Prostate gland (tissue), 2 donors: ENCODE data around the gene MEX3C. TPM values are rescaled to one million over a fixed set of nuclear protein-coding genes. Genes with fewer than 3 reads are reported as not detected.

Source experiments
- DNase-seq: peaks from one replicate; pipeline ENCODE4 v3.0.0-alpha.2; 2019; ENCODE audit warnings: low spot score
- H3K27ac ChIP-seq, 2 donors: fragments of 200-600 bp; sonication (generic); 2 replicates each; pipeline ENCODE4 v1.5.1; 2017 to 2019
- H3K27me3 ChIP-seq: fragments of 200-600 bp; sonication (generic); replicated peaks from 2 replicates; pipeline ENCODE4 v1.5.1; 2019; ENCODE audit not compliant: insufficient read depth
- H3K36me3 ChIP-seq, 2 donors: fragments of 200-600 bp; sonication (generic); 1 replicate in 1 of 2; 2 replicates in 1 of 2; pipeline versions ENCODE4 v1.5.1 to v1.8.1; 2017 to 2019
- H3K4me1 ChIP-seq: fragments of 200-600 bp; sonication (generic); replicated peaks from 2 replicates; pipeline ENCODE4 v1.5.1; 2019
- H3K4me3 ChIP-seq, 2 donors: fragments of 200-600 bp; sonication (generic); 2 replicates each; pipeline ENCODE4 v1.5.1; 2017 to 2019
- H3K9me3 ChIP-seq: fragments of 200-600 bp; sonication (generic); 2 replicates; pipeline ENCODE4 v1.5.1; 2017
- POLR2A ChIP-seq: fragments of 450-650 bp; IDR thresholded peaks from one replicate; pipeline ENCODE4 v1.6.1; 2016; ENCODE audit warnings: antibody characterized with exemption, mild to moderate bottlenecking
- POLR2AphosphoS5 ChIP-seq: sonication (generic); formaldehyde crosslinking; IDR thresholded peaks from one replicate; pipeline ENCODE4 v1.6.1; 2017; ENCODE audit warnings: antibody characterized with exemption
- WGBS: methylation state at CpG from one replicate; pipeline ENCODE4 v1.1.5; 2018; 5-methylcytosine and 5-hydroxymethylcytosine counted together
- intact Hi-C: fragments of 100-400 bp; cut with DNase I; formaldehyde crosslinking; loops from one replicate; pipeline ENCODE4 v1.14.2; 2022
- total RNA-seq, 2 donors: library from RNA; depleted of rRNA; stranded (reverse); fragments of >200 nt; gene quantifications; one replicate each; pipeline ENCODE4 v1.1.0, GENCODE V29; 2016
- TF ChIP-seq, protein P1 (sequence below), 4 experiments: fragments of 200-600 bp in 2 of 4; fragments of 450-650 bp in 2 of 4; sonication (generic) in 2 of 4; IDR thresholded peaks; 1 replicate in 3 of 4; 2 replicates in 1 of 4; pipeline ENCODE4 v1.5.1; 2016 to 2019; ENCODE audit warnings: antibody characterized with exemption in 4 of 4, mild to moderate bottlenecking in 2 of 4, moderate library complexity in 2 of 4

Gene MEX3C
- total RNA-seq, 2 donors from 2014 or later: 29.2 to 54.0 TPM

DNA sequence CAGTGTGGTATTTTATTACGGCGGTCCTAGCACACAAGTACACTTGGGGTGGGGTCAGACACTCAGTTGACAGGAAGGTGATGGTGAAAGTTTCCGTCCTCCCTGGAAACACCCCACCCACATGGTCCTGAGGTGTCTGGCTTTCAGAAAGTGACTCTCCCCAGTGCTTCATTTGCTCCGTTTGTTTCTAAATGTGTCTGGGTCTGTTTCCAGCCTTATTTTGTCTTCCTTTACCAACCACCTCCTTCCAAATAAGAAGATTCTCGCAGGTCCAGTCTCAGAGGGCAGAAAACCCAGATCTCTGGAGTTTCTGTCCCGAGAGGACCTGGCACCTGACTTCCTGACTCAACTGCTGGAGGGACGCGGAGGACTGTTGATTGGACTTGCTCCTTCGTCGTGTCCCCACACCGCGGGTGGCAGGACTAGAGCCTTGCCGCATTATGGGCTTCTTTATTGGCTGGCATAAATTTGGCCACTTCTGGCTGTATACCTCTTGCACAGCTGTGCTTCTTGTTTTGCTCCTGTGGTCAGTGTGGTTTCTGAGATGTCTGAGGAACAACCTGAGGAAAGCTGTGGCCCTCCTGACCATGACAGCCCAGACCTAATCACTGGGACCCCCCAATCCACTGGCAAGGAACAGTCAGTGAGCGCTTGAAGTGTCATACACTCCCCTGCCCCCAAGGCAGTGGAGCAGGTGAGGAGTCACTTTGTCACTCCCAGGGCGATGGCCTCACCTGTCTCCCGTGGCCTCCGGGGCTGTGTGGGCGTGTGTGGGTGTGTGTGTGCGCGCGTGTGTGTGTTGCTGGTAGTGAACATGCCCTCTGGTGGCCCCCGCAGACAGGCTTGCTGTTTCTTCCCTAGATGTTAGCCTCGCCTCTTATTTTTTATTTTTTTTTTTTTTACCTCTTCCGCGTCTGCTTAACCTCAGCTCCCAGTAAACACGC, 45.6 kb downstream of the MEX3C start:
- Histone ChIP-seq H3K36me3 (no peaks in the 10 kb centered on the region), H3K27ac (no peak overlapping the region), H3K27me3 (no peaks in the 10 kb centered on the region), H3K4me1 (no peaks in the 10 kb centered on the region), H3K4me3 (no peak overlapping the region), H3K9me3 (no peaks in the 10 kb centered on the region)
- TF ChIP-seq POLR2A (no peak), POLR2AphosphoS5 (no peak)
- TF ChIP-seq, protein P1, sequence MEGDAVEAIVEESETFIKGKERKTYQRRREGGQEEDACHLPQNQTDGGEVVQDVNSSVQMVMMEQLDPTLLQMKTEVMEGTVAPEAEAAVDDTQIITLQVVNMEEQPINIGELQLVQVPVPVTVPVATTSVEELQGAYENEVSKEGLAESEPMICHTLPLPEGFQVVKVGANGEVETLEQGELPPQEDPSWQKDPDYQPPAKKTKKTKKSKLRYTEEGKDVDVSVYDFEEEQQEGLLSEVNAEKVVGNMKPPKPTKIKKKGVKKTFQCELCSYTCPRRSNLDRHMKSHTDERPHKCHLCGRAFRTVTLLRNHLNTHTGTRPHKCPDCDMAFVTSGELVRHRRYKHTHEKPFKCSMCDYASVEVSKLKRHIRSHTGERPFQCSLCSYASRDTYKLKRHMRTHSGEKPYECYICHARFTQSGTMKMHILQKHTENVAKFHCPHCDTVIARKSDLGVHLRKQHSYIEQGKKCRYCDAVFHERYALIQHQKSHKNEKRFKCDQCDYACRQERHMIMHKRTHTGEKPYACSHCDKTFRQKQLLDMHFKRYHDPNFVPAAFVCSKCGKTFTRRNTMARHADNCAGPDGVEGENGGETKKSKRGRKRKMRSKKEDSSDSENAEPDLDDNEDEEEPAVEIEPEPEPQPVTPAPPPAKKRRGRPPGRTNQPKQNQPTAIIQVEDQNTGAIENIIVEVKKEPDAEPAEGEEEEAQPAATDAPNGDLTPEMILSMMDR (IDR thresholded peaks at IDR 0.05): no peak
- no peak for DNase-seq
- intact Hi-C loops: no loop called here
- WGBS: 87% methylated on average over 26 of the region's 26 CpGs

DNA sequence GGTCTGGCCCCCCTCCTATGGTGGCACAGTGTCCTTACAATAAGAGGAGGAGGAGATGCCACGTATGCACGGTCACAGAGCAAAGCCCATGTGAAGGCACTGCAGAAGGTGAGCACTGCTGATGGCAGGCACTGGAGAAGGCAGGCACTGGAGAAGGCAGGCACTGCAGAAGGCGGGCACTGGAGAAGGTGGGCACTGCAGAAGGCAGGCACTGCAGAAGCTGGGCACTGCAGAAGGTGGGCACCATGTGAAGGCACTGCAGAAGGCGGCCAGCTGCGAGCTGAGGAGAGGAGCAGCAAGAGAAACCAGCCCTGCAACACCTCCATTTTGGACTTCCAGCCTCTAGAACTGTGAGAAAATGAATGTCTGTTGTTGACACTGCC, 46.3 kb downstream of the MEX3C start:
- no peak overlapping the region for H3K27ac ChIP-seq
- DNase-seq: no peak
- H3K9me3 ChIP-seq: no peaks in the 10 kb centered on the region
- H3K4me1 ChIP-seq: no peaks in the 10 kb centered on the region
- H3K27me3 ChIP-seq: no peaks in the 10 kb centered on the region
- H3K4me3 ChIP-seq: no peak overlapping the region
- TF ChIP-seq POLR2AphosphoS5 (no peak), POLR2A (no peak)
- TF ChIP-seq, protein P1 (IDR thresholded peaks at IDR 0.05): no peak
- intact Hi-C loops: no loop called here
- 88% methylated on average over 5 of the region's 5 CpGs for WGBS
- no peaks in the 10 kb centered on the region for H3K36me3 ChIP-seq

- TF ChIP-seq POLR2AphosphoS5 (no peak), POLR2A (no peak)
- TF ChIP-seq, protein P1 (IDR thresholded peaks at IDR 0.05): no peak
- whole genome bisulfite sequencing: 90% methylated on average over 6 of the region's 6 CpGs
- DNase-seq: no peak
- H3K27ac ChIP-seq: no peak overlapping the region
- no peaks in the 10 kb centered on the region for H3K36me3 ChIP-seq
- no peaks in the 10 kb centered on the region for H3K9me3 ChIP-seq
- intact Hi-C loops: no loop called here
- no peak overlapping the region for H3K4me3 ChIP-seq
- H3K4me1 ChIP-seq: no peaks in the 10 kb centered on the region
- no peaks in the 10 kb centered on the region for H3K27me3 ChIP-seq
Measured at GRCh38 chr18:51150113-51150700, 47.3 kb downstream of the MEX3C start.

- Histone ChIP-seq H3K4me3 (no peak overlapping the region), H3K27ac (no peak overlapping the region), H3K27me3 (no peaks in the 10 kb centered on the region), H3K36me3 (no peaks in the 10 kb centered on the region), H3K4me1 (no peaks in the 10 kb centered on the region), H3K9me3 (no peaks in the 10 kb centered on the region)
- DNase-seq: no peak
- 99% methylated on average over 4 of the region's 4 CpGs for WGBS
- TF ChIP-seq POLR2A: no peak
- TF ChIP-seq, protein P1 (IDR thresholded peaks at IDR 0.05): no peak
- TF ChIP-seq POLR2AphosphoS5: no peak
- intact Hi-C loops: no loop called here
Measured at GRCh38 chr18:51149670-51150069, 47.8 kb downstream of the MEX3C start.
